ENCODE results near the gene PEX10.

PEX10 gene

GRCh38 chr1:2408456-2408855, 3.9 kb downstream of the PEX10 start:
- no peak for TF ChIP-seq CTCF (IDR thresholded peaks at IDR 0.05; ENCODE audit: extremely low read depth, missing control alignments)
- DNase-seq (ENCODE audit: low spot score), result no peak

GRCh38 chr1:2407991-2408275, 4.4 kb downstream of the PEX10 start:
- no peak for TF ChIP-seq CTCF (IDR thresholded peaks at IDR 0.05; ENCODE audit: extremely low read depth, missing control alignments)

GRCh38 chr1:2407166-2407990, 5.0 kb downstream of the PEX10 start:
- DNase-seq (ENCODE audit: low spot score), result no peak
- no peak for TF ChIP-seq CTCF (IDR thresholded peaks at IDR 0.05; ENCODE audit: extremely low read depth, missing control alignments)

More at GRCh38 chr1:2407991-2408275, 4.4 kb downstream of the PEX10 start:
- no peak for DNase-seq (ENCODE audit: low spot score)

GRCh38 chr1:2406451-2407041, 5.8 kb downstream of the PEX10 start:
- no peak for TF ChIP-seq CTCF (IDR thresholded peaks at IDR 0.05; ENCODE audit: extremely low read depth, missing control alignments)
- DNase-seq (ENCODE audit: low spot score), result no peak

- TF ChIP-seq CTCF (IDR thresholded peaks at IDR 0.05; ENCODE audit: extremely low read depth, missing control alignments), result no peak
- no peak for DNase-seq (ENCODE audit: low spot score)
Measured at GRCh38 chr1:2405588-2406295, 6.6 kb downstream of the PEX10 start.

GRCh38 chr1:2404890-2405511, 7.4 kb downstream of the PEX10 start:
- TF ChIP-seq CTCF (IDR thresholded peaks at IDR 0.05; ENCODE audit: extremely low read depth, missing control alignments), result no peak
- DNase-seq (ENCODE audit: low spot score), result no peak
